Left lung (tissue), 10 donors: ENCODE results near the gene RTKN2. TPM values are rescaled to one million over a fixed set of nuclear protein-coding genes. Genes with fewer than 3 reads are reported as not detected.

Experiments used
- ATAC-seq: fragments of 200-7000 bp; cut with Tn5 transposase; one replicate; pipeline ENCODE4 v1.9.1; 2020; ENCODE audit warnings: moderate library complexity
- DNase-seq, 4 donors: peaks; one replicate each; pipeline ENCODE4 v3.0.0-alpha.2; 2013 to 2020
- H3K27ac ChIP-seq, 2 donors: fragments of 200-600 bp; sonication (generic) in 1 of 2; one replicate each; pipeline versions ENCODE4 v1.5.0 to v1.8.0; 2020 to 2021
- H3K27me3 ChIP-seq, 2 donors: fragments of 200-600 bp; sonication (generic) in 1 of 2; one replicate each; pipeline versions ENCODE4 v1.5.0 to v1.8.0; 2020 to 2021
- H3K36me3 ChIP-seq, 2 donors: fragments of 200-600 bp; sonication (generic) in 1 of 2; one replicate each; pipeline versions ENCODE4 v1.5.0 to v1.8.0; 2020 to 2021
- H3K4me1 ChIP-seq, 2 donors: fragments of 200-600 bp; one replicate each; pipeline ENCODE4 v1.8.0; 2021
- H3K4me3 ChIP-seq, 2 donors: fragments of 200-600 bp; sonication (generic) in 1 of 2; one replicate each; pipeline versions ENCODE4 v1.5.0 to v1.8.0; 2020 to 2021; ENCODE audit warnings: mild to moderate bottlenecking in 1 of 2
- H3K9me3 ChIP-seq, 2 donors: fragments of 200-600 bp; sonication (generic) in 1 of 2; one replicate each; pipeline versions ENCODE4 v1.5.0 to v1.8.0; 2020 to 2021
- intact Hi-C, 2 donors: fragments of 100-400 bp; cut with DNase I; formaldehyde crosslinking; loops; one replicate each; pipeline versions ENCODE4 v1.11.2 to v1.14.2; 2022
- polyA plus RNA-seq, 6 donors: library from polyadenylated mRNA; unstranded; fragments of 120-200 nt; gene quantifications; one replicate each; pipeline ENCODE4 v1.2.1, GENCODE V29; 2013; ENCODE audit not compliant: insufficient read length in 6 of 6
- total RNA-seq, 2 donors: library from RNA; stranded (reverse); fragmentation: NEBNext Ultra II Directional; extraction: Animal tissue kit (Norgen Biotek cat#: 25700); gene quantifications; one replicate each; pipeline ENCODE4 v1.2.1, GENCODE V29; 2021
- TF ChIP-seq, protein P1 (sequence below), 2 donors: fragments of 200-600 bp; sonication (generic) in 1 of 2; IDR thresholded peaks; one replicate each; pipeline versions ENCODE4 v1.5.0 to v1.8.0; 2021; ENCODE audit warnings: antibody characterized with exemption in 2 of 2
- donor health status: DM: no; HTN: yes; CAD: no.
- donor health status: DM: no; HTN: no; CAD: no.

The RTKN2 gene
- total and polyA plus RNA-seq, 8 donors: 5.7 to 17.1 (median 11.2) TPM

- intact Hi-C loops: no loop called here
- no peak for ATAC-seq
- TF ChIP-seq, protein P1, sequence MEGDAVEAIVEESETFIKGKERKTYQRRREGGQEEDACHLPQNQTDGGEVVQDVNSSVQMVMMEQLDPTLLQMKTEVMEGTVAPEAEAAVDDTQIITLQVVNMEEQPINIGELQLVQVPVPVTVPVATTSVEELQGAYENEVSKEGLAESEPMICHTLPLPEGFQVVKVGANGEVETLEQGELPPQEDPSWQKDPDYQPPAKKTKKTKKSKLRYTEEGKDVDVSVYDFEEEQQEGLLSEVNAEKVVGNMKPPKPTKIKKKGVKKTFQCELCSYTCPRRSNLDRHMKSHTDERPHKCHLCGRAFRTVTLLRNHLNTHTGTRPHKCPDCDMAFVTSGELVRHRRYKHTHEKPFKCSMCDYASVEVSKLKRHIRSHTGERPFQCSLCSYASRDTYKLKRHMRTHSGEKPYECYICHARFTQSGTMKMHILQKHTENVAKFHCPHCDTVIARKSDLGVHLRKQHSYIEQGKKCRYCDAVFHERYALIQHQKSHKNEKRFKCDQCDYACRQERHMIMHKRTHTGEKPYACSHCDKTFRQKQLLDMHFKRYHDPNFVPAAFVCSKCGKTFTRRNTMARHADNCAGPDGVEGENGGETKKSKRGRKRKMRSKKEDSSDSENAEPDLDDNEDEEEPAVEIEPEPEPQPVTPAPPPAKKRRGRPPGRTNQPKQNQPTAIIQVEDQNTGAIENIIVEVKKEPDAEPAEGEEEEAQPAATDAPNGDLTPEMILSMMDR (IDR thresholded peaks at IDR 0.05): no peak
- Histone ChIP-seq H3K27ac (no peak overlapping the region), H3K4me1 (peaks cover 4 to 18% of the 10 kb centered on the region in 2 donors), H3K36me3 (no peaks in the 10 kb centered on the region), H3K9me3 (no peaks in the 10 kb centered on the region), H3K4me3 (no peak overlapping the region), H3K27me3 (no peaks in the 10 kb centered on the region)
- DNase-seq: no peak
These were observed 29.8 kb downstream of the RTKN2 start for GRCh38 chr10:62238880-62239279.

- no peak overlapping the region for H3K4me3 ChIP-seq
- no peak overlapping the region for H3K27ac ChIP-seq
- TF ChIP-seq, protein P1 (IDR thresholded peaks at IDR 0.05): no peak
- intact Hi-C loops: no loop called here
- no peaks in the 10 kb centered on the region for H3K36me3 ChIP-seq
- no peaks in the 10 kb centered on the region for H3K9me3 ChIP-seq
- no peaks in the 10 kb centered on the region for H3K27me3 ChIP-seq
- DNase-seq (no peak), ATAC-seq (no peak)
- H3K4me1 ChIP-seq: peaks cover 0 to 10% of the 10 kb centered on the region in 2 donors
These were observed 30.7 kb downstream of the RTKN2 start for GRCh38 chr10:62237966-62238365.

DNA sequence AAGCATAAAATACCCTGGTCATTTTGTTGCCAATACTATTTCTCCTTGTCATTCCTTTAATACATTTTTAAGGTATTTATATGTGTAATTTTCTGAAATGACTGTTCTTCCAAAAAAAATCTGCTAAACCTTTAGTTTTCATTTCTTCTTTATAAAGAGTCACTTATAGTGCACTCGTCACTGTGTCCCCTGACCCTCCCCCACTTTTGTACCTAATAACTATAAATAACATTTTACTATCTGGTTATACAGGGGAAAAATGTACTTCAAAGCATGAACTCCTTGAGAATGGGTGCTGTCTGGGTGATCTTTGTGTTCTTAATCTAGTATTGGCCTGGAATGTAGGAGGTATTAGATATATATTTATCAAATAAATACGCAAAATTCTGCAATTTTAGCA lies 31.1 kb downstream of the RTKN2 start:
- no peak for DNase-seq
- TF ChIP-seq, protein P1 (IDR thresholded peaks at IDR 0.05): no peak
- no peak overlapping the region for H3K27ac ChIP-seq

DNA sequence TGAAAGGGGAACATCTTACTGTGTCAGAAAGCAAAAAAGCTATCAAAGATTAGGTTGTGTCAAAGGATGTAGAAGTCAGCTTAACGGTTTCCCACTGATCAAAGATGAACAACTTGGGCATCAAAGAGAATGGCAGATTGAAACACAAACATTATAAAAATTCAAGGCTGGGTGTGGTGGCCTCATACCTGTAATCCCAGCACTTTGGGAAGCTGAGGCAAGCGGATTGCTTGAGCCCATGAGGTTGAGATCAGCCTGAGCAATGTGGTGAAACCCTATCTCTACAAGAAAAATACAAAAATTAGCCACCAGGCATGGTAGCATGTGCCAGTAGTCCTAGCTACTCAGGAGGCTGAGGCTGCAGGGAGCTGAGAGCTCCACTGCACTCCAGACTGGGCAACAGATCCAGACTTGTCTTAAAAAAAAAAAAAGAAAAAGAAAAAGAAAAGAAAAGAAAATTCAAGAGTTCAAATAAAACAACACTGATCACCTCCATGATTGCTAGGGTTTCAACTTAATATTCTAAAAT lies 34.5 kb downstream of the RTKN2 start:
- TF ChIP-seq, protein P1 (IDR thresholded peaks at IDR 0.05): no peak
- H3K4me3 ChIP-seq: no peak overlapping the region
- intact Hi-C loops: no loop called here
- no peaks in the 10 kb centered on the region for H3K9me3 ChIP-seq
- no peaks in the 10 kb centered on the region for H3K4me1 ChIP-seq
- no peak overlapping the region for H3K27ac ChIP-seq
- H3K36me3 ChIP-seq: no peaks in the 10 kb centered on the region
- DNase-seq: no peak
- no peaks in the 10 kb centered on the region for H3K27me3 ChIP-seq
- no peak for ATAC-seq

More for the DNA sequence above, 31.1 kb downstream of the RTKN2 start:
- H3K4me3 ChIP-seq: no peak overlapping the region
- no peaks in the 10 kb centered on the region for H3K9me3 ChIP-seq
- H3K36me3 ChIP-seq: no peaks in the 10 kb centered on the region
- ATAC-seq: no peak
- peaks cover 0 to 5% of the 10 kb centered on the region in 2 donors for H3K4me1 ChIP-seq
- intact Hi-C loops: no loop called here
- H3K27me3 ChIP-seq: no peaks in the 10 kb centered on the region

DNA sequence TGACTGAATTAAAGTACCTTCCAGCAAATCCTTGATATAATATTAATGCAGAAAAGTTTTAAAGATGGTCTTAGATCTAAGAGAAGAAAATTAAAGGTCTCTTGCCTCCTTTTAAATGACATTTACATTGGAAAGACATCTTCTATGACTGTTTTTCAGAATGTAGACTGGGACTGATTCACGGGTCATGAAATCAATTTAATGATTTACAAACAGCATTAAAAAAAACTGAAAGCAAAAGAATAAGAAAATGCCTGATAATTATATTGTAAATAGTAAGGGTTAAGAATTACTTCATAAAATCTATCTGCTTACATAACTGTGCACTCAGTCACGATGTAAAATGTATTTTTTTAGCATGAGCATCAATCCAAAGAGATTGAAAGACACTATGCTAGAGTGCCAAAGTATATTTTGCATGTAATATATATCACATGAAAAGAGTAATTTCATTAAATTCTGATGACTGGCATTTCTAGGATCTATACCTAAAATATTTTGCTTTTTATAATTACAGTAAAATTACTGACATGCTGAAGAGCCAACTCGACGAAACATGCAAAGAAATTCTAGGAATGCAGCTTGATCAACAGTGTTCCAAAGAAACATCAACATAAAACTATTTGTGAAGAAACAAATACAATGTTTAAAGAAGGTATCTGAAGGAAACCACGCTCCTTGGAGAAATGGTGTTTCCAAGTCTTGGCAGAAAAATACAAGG lies 35.1 kb downstream of the RTKN2 start:
- intact Hi-C loops: no loop called here
- TF ChIP-seq, protein P1 (IDR thresholded peaks at IDR 0.05): no peak
- ATAC-seq: no peak
- Histone ChIP-seq H3K9me3 (no peaks in the 10 kb centered on the region), H3K27ac (no peak overlapping the region), H3K4me1 (no peaks in the 10 kb centered on the region), H3K4me3 (no peak overlapping the region), H3K27me3 (no peaks in the 10 kb centered on the region), H3K36me3 (no peaks in the 10 kb centered on the region)
- no peak for DNase-seq
